Body of pancreas (tissue), 4 donors: ENCODE measurements around the gene AUTS2.

Experiments
- POLR2A ChIP-seq, 3 donors: fragments of 450-650 bp; IDR thresholded peaks; one replicate each; pipeline ENCODE4 v1.6.1; 2016; ENCODE audit warnings: antibody characterized with exemption in 3 of 3, mild to moderate bottlenecking in 2 of 3
- TF ChIP-seq, protein P1 (sequence below), 7 experiments: fragments of 450-650 bp in 4 of 7; fragments of 200-600 bp in 3 of 7; sonication (generic) in 3 of 7; IDR thresholded peaks; one replicate each; pipeline ENCODE4 v1.5.1; 2016 to 2019; ENCODE audit warnings: antibody characterized with exemption in 7 of 7

- TF ChIP-seq, protein P1, sequence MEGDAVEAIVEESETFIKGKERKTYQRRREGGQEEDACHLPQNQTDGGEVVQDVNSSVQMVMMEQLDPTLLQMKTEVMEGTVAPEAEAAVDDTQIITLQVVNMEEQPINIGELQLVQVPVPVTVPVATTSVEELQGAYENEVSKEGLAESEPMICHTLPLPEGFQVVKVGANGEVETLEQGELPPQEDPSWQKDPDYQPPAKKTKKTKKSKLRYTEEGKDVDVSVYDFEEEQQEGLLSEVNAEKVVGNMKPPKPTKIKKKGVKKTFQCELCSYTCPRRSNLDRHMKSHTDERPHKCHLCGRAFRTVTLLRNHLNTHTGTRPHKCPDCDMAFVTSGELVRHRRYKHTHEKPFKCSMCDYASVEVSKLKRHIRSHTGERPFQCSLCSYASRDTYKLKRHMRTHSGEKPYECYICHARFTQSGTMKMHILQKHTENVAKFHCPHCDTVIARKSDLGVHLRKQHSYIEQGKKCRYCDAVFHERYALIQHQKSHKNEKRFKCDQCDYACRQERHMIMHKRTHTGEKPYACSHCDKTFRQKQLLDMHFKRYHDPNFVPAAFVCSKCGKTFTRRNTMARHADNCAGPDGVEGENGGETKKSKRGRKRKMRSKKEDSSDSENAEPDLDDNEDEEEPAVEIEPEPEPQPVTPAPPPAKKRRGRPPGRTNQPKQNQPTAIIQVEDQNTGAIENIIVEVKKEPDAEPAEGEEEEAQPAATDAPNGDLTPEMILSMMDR (IDR thresholded peaks at IDR 0.05): no peak
- TF ChIP-seq POLR2A (IDR thresholded peaks at IDR 0.05): no peak
These were observed 30.5 kb upstream of the AUTS2 start for GRCh38 chr7:69567800-69568199.
